GM19463 (cell line): ENCODE measurements around the gene SMAD6.

Source experiments
- ATAC-seq: cut with Tn5 transposase; IDR thresholded peaks from one replicate; pipeline ENCODE4 v1.9.1; 2021; ENCODE audit warnings: mild to moderate bottlenecking, moderate library complexity; ENCODE audit not compliant: unreplicated experiment

Gene SMAD6

DNA sequence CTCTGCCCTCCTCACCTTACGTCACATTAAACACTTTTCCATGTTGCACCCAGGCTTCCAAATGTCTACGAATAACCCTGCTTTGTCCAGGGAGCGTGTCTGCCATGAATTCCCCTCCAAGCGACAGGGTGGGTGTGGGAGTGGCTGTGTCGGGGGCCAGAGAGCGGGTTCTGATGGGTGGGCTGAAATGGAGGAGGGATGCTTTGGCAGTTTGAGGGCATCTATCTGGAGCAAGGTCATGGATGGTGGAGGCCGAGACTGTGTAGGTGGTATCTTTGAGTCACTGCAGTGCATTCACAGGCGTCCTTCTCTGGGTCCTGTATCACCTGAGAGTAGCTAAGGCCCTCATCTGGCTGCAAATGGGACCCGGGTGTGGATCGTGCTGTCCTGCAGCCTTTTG is 36.6 kb downstream of the SMAD6 start:
- ATAC-seq = no peak

DNA sequence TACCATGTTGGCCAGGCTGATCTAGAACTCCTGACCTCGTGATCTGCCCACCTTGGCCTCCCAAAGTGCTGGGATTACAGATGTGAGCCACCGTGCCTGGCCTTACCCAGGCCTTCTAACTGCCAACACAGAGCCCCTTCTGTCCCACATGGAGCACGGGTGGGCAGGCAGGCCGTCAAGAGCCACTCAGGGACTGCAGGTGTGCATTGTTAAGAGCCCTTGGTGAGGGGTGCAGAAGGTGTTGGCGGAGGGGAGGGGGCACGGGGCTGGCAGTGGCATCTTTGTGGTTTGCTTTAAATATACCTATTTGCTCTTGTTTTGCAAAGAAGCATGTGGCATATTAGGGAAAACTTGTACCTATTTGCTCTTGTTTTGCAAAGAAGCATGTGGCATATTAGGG is 37.3 kb downstream of the SMAD6 start:
- ATAC-seq = no peak

DNA sequence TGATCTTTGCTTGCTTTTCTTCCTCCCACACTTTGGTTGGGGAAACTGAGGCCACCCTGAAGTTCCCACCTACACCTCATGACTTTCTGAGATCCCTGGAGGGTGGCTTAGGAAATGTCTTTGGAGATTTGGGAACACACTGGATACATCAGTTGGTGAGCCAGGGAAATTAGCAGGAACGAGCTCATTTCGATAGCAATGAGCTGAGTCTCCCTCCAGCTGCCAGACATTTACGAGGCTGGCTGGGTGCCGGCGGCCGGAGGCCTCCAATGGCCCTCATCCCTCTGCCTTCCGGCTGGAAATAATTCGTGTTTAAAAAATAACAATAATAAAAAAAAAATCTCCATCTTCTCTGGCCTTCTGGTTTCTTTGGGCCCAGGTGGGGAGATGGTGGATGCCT is 38.8 kb downstream of the SMAD6 start:
- no peak for ATAC-seq

DNA sequence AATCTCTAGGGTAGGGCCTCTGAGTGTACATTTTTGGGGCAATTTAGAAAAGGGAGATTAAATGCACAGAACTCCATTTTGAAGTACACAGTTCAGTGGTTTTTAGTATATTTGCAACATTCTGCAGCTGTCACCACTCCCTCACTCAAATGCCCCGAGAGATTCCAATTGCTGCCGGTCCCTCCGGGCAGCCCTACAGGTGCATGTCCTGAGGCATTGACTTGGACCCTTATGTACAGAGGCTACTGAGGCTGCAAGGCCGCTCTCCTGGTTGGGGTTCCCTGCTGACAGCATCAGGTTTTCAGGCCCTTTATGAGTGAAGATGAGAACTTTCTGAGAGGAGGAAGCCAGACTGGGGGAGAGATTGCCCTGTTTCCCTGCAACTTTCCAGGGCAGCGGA is 39.6 kb downstream of the SMAD6 start:
- no peak for ATAC-seq

DNA sequence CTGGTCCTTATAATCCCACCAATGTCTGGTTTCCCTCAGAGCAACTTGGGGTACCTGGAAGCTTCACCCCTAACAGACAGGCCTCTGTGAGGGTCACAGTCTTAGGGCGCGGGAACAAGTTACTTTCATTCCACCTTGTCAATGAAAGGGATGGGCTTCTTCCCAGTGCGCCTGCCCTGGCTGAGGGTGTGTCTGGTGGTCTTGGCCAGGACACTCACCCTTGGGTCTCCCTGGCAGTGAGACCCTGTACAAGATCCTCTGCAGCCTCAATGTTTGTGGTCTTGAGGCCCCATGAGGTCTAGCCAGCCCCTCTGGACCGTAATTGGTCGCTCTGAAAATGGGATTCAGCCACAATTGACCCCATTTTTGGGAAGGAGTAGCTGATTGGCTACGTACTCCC is 40.2 kb downstream of the SMAD6 start:
- ATAC-seq = no peak

GRCh38 chr15:66743204-66743603 is 41.2 kb downstream of the SMAD6 start:
- ATAC-seq = no peak

GRCh38 chr15:66743703-66744536 is 41.9 kb downstream of the SMAD6 start:
- no peak for ATAC-seq

DNA sequence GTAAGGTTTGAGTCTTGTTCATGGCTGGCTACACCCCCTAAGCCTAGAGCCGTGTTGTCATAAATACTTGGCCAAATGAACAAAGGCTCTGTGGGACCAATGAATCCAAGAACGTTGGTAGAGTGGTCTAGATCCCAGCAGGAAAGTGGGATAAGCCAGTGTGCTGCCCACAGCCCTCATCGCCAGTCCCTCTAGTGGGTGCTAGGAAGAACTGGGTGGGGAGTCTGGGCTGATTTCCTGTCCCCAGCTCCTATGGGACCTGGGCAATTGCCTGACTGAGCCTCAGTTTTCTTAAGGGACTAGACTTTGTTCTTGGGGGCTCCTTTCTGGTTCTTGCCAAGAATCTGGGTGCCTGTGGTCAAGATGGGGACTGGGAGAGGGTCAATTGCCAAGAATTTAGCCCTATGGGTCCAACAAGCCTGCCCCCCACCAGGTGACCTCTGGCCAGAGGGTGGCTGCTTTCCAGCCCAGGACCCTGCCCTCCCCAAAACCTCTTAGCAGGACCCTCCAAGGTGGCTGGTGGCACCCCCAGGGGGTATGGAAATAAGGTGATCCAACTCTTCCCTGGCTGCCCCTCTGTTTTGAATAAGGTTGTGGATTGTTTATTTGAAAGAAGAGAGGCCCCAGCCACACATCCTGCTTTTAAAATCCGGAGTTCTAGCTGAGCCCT is 42.7 kb downstream of the SMAD6 start:
- no peak for ATAC-seq

GRCh38 chr15:66745530-66746230 is 43.6 kb downstream of the SMAD6 start:
- no peak for ATAC-seq

GRCh38 chr15:66746231-66746605 is 44.2 kb downstream of the SMAD6 start:
- ATAC-seq = no peak

GRCh38 chr15:66747223-66747622 is 45.2 kb downstream of the SMAD6 start:
- ATAC-seq = no peak

- no peak for ATAC-seq
These were observed 46.1 kb downstream of the SMAD6 start for GRCh38 chr15:66747886-66748707.

GRCh38 chr15:66748708-66749035 is 46.6 kb downstream of the SMAD6 start:
- ATAC-seq = no peak

DNA sequence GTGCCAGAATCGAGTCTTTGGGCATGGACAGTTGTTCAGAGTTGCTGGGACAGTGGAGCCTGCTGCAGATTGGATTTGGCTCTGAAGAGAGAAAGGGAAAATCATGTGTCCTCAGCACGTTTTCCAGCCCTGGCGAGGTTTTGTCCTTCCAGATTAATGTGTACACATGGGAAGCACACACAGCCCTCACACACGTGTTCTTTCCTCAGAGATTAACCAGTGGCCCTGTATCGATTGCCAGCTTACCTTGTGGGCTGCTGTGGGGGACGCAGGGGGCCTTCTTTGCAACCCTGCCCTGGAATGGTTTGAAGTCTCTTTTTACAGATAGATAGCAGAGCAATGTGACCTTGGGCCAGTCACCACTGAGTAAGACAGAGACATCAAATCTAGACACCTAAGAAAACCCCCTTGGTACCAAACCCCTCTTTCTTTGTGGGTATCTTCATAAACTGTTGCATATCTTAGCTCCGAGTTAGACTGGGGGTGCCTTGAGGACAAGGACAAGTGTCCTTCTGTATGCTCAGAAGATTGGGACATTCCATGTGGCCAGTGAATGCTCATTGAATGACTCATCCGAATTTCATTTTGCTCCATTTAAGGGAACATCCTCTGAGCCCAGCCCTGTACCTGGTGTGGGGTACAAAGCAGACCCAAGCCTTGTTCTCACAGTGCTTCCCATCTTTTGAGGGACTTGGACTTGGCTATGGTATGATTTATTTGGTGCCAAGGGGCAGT is 48.0 kb downstream of the SMAD6 start:
- no peak for ATAC-seq

GRCh38 chr15:66750609-66751008 is 48.6 kb downstream of the SMAD6 start:
- no peak for ATAC-seq

GRCh38 chr15:66751579-66751978 is 49.5 kb downstream of the SMAD6 start:
- no peak for ATAC-seq

- no peak for ATAC-seq
These were observed 50.0 kb downstream of the SMAD6 start for GRCh38 chr15:66752078-66752477.

DNA sequence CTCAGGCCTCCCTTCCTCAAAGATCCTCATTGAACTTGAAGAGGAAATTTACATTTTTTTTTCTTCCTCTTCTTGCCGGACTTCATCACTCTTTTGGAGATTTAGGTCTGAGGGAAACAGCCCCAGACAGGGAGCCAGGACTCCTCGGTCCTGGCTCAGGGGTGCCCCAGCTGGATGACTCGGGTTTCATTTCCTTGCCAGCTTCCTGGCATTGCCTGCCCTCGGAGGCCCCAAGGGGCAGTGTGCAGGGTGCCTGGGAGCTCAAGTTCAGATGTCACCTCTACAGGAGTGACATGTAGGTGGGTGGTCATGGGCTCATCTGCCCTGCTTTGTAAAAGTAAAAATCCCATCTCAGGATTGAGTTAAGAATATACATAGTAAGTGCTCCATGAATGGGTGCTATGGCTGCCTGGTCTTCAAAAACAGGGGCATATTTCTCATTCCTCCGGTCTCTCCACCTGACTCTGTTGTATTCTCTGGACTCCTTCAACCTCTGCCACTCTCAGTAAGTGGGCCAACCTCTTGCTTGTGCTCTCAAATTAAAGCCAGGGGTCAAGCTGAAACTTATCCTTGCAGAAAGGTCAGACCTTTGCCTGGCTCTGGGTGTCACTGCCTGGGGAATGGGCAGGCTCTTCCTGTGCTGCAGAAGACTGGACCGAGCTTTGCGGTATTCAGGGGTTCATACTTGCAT is 51.8 kb downstream of the SMAD6 start:
- no peak for ATAC-seq

DNA sequence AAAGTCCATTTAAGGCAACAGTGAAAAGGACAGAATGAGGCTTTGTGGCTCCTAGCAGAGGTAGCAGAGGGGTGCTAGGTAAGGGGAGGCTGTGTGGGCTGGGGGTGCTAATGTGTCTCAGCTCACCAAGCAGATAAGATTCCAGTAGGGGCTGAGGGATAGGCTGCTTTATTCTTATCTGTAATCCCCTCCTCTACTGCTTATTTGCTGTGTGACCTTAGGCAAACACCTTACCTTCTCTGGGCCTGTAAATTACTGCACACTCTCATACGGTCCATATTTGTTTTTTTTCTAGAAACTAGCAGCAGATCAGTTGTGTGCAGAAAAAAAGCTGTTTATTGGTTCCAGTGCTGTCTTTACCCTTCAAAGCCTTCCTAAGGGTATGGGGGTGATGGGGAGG is 52.8 kb downstream of the SMAD6 start:
- no peak for ATAC-seq
